Urothelium cell line (cell line): ENCODE results near the gene MUC13.

ENCODE experiments used
- DNase-seq: peaks from one replicate; pipeline ENCODE4 v3.0.0; 2011; ENCODE audit warnings: low spot score, mixed read lengths
- FAIRE-seq: peaks from 2 replicates; lab custom pipeline; 2011; peaks lifted over from hg19 to GRCh38; lab: Jason Lieb, UNC

The MUC13 gene

DNA sequence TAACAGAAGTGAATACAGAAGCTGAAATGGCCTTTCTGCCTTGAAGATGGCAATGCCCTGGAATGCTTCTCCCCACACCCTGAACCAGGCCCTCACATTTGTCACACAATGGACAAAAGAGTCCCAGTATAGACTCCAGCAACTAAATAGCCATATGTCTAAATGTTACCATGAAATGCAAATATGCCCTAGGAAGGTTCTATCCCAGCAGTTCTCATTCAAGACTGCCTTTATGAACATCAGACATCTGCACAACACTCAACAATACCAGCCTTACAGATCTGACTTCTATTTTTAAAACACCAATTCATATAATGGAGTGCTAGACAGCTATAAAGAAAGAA, 55.2 kb downstream of the MUC13 start:
- FAIRE-seq (no peak), DNase-seq (no peak)

DNA sequence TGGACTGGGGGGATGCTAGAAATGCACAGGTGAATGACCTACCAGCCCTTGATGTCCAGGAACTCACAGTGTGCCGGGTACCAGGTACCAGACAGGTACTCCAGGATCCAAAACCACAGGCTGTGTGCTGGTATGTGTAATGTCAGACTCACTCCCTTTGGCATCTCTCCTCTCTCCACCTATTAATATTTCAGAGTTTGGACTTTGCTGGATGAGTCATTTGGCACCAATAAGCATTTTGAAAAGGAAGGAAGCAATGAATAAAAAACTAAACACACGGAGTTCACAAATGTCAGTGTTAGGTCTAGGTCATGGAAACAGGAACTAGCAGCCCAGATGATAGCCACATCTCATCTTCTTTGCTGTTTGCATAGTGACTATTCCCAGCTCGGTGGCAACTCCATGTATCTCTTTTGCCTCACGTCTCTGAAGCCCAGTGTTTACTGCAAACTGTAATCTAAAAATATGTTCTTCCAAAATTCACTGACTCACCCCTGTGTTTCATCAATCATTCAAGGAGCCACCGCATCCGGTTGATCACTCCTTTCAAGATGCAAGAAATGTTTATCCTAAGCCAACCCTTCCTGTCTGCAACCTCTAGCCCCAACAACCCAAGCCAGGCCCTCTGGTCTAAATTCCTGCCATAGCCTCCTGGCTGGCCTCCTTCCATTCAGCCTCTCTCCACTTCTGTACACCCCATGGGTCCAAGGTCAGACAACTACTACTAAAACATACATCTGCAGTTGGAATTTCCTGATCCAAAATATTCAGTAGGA, 55.8 kb downstream of the MUC13 start:
- DNase-seq (peak; percentile 91), FAIRE-seq (peak; percentile 50)

DNA sequence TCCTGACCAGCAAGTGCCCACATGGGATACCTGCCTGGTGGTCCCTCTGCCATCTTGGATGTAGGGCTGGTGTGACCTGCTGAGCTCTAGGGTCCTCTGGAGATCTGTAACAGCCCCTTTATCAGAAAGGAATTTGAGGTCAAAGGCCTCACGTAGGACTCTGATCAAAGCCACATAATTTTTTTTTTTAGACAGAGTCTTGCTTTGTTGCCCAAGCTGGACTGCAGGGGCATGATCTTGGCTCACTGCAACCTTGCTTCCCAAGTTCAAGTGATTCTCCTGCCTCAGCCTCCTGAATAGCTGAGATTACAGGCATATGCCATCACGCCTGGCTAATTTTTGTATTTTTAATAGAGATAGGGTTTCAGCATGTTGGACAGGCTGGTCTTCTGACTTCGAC, 56.9 kb downstream of the MUC13 start:
- DNase-seq (no peak), FAIRE-seq (no peak)

DNA sequence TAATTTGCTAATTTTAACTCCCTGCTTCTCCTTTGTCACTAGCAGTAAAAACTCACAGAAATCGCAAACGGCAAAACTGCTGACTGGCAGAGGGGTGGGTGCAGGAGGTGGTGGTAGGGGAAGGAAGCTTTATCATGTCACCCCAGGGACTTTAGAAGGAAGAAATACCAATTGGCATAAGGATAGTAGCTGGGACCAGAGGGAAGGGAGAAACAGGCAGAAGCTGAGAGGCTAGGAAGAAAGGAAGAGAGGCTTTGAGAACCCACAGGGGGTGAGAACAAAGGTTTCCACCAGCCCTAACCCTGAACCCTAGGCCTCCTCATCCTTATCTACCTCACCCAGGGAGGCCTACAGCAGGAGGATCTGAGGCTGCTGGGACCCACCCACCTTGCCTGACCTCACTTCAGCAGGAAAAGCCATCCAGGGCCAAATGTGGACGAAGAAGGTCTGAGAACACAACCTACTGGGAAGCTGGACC, 58.1 kb downstream of the MUC13 start:
- DNase-seq (no peak), FAIRE-seq (no peak)

DNA sequence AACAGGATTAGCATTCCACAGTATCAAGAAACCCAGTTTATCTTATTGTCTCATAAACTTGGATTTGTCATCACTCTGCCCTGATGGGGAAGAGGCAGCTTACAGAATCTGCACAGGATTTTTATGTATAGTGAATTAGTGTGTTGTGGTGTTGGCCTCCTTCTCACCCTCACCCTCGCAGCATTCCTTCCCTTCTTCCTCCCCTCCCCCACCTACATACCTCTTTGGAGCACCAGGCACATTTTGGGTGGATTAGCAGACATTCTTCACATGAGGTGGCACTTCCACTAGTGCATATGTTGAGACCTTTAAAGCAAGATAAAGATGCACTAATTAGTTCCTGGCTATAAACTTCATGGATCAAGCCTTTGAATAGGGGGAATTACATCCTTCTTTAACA, 61.3 kb downstream of the MUC13 start:
- FAIRE-seq (peak; percentile 20), DNase-seq (no peak)

DNA sequence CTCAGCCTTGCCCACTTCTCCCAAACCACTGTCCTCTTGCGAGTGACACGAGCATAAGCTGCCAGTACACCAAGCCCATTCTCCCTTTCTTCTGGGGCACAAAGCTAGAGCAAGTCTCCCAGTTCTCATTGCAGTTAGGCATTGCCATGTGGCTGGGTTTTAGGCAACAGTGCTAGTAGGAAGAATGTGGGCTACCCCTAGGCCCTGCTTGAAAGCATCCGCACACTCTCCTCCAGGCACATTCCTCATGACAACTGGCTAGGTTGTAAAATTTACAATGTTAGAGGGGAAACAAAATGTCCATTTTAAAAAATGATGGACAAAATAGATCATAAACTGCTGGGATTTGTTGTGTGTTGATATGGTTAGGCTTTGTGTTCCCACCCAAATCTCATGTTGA, 67.0 kb downstream of the MUC13 start:
- FAIRE-seq = no peak
- DNase-seq = no peak

DNA sequence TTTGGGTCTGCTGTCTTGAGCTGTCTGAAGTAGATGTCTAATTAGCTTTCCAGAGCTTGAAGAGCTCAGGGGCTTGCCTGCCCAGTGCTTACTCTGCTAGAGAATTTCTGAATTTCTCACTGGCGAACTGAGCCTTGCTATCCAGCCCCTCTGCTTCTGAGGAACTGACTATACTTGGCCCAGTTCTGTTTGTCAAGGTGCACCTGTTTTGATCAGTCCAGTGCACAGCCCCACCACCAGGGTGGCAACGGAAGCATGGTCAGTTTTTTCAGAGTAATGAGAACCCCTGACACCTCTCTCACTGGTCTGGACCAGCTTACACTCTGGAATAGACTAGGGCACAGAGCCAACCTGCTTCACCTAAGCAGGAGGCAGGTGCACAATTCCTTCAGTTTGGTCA, 72.5 kb downstream of the MUC13 start:
- FAIRE-seq (peak; percentile 17), DNase-seq (no peak)

DNA sequence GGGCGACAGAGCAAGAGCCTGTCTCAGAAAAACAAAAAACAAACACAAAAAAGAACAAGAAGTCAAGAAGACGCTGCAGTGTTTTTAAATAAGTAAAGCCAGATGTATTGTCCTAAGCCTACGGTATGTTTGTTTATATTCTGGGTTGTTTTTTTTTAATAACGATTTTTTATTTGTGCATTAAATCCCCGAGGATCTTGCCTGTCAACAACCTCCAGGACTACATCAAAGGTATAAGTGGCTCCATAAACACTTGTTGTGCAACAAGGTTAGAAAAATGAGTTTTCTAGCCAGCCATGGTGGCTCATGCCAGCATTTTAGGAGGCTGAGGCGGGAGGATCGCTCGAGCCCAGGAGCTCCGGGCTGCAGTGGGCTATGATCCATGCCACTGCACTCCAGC, 73.5 kb downstream of the MUC13 start:
- DNase-seq (no peak), FAIRE-seq (no peak)

DNA sequence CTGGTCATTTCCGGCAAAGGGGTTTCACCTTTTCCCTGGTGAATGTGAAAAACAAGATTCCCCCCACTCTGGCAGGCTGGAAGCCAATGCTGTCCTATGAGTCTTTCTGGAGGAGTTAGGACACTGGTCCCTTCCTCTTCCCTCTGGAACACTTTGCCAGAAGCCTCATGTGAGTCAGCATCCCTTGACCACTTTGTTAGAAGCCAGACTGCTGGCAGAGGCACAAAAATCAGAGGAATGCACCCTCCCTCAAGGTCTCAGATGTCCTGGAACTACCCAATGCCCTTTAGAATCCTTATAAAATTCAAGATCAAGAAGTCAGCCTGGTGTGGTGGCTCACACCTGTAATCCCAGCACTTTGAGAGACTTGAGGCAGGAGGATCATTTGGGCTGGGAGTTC, 74.0 kb downstream of the MUC13 start:
- DNase-seq = peak; percentile 92
- FAIRE-seq = peak; percentile 92

DNA sequence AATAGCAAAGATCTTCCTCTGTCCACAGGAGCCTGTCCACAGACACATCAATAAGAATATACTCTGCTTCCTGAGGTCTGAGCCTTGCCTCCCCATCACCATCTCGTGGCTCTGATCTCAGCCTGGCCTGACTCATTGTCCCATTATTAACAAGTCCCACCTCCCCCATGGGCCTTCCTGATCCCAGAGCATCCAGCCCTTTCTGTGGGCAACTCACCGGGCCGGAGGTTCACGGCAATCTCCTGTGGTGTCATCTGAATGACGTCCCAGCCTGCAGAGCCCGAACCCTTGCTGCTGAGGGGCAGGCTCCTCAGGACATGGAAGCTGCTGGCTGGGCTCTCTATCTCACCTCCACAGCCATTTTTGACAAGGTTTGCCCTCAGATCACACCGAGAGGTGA, 75.5 kb downstream of the MUC13 start:
- DNase-seq (peak; percentile 77), FAIRE-seq (no peak)

DNA sequence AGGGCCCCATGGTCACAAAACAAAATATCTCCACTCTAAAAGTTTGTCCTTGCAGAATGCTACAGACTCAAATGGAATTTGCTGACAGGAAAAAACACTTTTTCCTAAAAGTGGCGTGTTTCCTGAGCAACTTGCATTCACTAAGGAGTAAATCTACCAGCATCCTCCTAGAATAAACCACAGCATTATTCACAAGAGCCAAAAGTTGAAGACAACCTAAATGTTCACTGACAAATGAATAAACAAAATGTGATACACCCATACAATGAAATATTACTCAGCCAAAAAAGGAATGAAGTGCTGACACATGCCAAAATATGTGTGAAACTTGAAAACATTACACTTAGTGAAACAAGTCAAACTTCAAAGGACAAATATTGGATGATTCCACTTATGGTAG, 76.3 kb downstream of the MUC13 start:
- DNase-seq = no peak
- peak; percentile 27 for FAIRE-seq

DNA sequence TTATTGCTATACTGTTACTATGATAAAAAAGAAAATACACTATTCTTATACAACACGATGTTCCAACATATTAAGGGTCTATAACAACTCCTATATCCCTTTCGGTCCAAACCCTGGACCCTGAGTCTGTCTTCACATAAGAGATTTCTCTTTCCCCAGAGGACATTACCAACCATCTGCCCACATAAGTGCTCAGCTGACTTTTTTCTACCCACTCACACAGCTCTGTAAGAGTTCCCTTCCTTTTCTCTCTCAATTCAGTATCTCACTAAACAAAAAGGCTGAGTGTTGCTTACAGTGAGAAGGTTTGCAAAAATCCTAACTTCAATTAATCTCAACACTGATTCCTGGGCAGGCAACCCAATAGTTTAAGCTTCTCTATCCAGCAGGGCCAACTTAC, 77.9 kb downstream of the MUC13 start:
- no peak for FAIRE-seq
- no peak for DNase-seq
